ENCODE measurements around the gene PRKCA.

DNA sequence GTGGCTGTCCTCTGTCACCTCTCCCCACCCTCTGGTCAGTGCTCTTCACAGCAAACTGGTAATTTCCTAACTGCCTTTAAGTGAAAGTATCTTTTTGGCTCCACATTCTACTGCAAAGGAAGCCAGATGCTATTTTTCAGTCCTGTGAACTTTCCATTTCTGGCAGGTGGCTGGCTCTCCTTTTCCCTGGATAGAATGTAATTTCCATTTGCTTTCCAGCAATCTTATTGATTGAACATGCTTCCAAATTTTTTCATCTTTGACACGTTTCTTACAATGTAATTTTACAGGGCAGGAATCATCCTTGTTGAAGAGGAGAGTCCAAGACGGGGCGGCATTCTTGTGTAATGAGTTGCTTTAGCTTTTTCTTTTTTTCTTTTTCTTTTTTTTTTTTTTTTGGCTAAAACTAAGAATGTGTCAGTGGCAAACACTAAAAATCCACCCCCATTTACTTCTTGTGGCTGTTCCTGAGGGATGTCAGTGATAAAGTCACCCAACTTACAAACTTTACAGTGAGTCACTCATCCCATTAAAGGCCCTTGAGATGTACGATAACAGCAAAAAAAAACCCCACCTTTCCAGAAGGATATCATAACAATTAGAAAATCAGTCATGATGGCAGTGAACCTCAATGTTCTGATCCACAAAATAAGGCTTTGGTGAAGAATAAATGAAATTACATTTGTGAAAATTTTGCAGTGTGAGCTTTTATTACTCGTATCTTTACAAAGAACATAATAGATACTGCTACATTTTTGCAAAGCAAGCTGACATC, 29.4 kb upstream of the PRKCA start:
- TF ChIP-seq CTCF (IDR thresholded peaks at IDR 0.05) (no peak), ZFX (IDR thresholded peaks at IDR 0.05; ENCODE audit: borderline replicate concordance) (no peak)
